H4 (cell line): Measurements from ENCODE around the gene WDR31. TPM values are rescaled to one million over a fixed set of nuclear protein-coding genes. Genes with fewer than 3 reads are reported as not detected.

Experiments
- DNase-seq: peaks from one replicate; pipeline ENCODE4 v3.0.0-alpha.2; 2015; ENCODE audit warnings: low spot score
- total RNA-seq: library from RNA; depleted of rRNA; stranded (reverse); fragments of >200 nt; shearing (Covaris generic); gene quantifications from 2 replicates; pipeline ENCODE4 v1.2.3, GENCODE V29; 2014

The WDR31 gene
- total RNA-seq, 1 experiment from 2014 or later = 0.46 TPM

- DNase-seq = no peak
Observed at GRCh38 chr9:113341712-113342410, 1.8 kb upstream of the WDR31 start.

DNA sequence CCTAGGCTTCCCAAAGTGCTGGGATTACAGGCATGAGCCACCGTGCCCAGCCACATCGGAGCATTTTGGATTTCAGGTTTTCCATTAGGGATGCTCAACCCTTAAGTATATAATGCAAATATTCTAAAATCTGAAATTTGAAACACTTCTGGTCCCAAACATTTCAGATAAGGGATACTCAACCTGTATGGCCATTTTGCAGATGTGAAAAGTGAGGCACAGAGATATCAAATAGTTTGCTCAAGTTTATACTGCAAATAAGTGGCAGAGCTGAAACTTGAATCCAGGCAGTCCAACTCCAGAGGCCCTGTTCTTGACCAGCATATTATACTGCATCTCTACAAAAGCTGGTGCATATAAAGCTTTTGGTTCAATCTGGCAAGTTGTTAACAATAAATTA is 2.4 kb downstream of the WDR31 start:
- no peak for DNase-seq

GRCh38 chr9:113331780-113332179 is 8.3 kb downstream of the WDR31 start:
- DNase-seq = no peak

DNA sequence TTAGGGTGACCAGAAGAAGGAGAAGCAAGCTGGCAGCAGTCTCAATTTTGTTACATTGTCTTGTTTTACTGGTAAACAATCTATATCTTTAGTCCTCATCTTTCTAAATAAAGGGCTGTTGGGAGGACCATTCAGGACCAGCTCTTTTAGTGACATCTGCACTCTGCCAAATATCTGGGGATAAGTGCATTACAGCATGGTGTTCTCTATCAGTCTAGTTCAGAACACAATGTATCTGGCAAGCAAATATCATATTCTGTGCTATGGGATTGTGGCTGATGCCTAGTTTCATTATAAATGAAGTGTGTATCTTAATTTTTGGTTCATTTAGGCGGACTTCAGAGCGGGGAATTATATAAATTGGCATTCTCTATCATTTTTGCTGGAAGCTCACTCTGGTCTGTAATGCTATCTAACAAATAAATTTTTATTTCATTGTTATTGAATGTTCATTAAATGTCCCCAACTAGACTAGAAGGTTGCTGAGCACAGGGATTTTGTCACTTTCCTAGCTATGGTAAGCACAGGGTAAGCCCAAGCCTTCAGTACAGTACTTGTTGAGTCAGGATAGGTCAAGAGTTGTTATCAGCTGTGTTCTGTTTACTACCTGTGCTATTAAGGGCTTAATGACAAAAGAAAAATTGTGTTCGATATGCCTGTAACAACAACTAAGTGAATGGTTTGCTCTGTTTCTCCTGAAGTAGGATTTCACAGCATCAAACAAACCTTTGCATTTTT is 11.9 kb downstream of the WDR31 start:
- no peak for DNase-seq

GRCh38 chr9:113326230-113326629 is 13.8 kb downstream of the WDR31 start:
- no peak for DNase-seq

- DNase-seq = no peak
Observed at GRCh38 chr9:113322671-113323070, 17.4 kb downstream of the WDR31 start.

DNA sequence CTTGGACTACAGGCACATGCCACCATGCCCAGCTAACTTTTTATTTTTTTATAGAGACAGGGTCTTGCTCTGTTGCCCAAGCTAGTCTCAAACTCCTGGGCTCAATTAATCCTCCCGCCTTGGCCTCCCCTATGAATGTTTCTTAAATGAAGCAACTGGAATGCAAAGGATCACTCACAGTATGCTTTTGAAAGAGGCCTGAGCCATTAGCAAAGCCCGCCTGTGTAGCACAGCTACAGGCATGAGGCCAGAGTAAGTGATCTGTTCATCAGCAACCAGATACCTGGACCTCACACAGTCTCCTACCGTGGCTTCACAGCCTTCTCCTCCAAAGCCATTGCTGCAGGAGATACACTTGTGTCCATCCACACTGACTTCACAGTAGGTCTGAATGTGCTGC is 20.0 kb downstream of the WDR31 start:
- no peak for DNase-seq

GRCh38 chr9:113319054-113319453 is 21.0 kb downstream of the WDR31 start:
- no peak for DNase-seq

GRCh38 chr9:113317777-113318176 is 22.3 kb downstream of the WDR31 start:
- no peak for DNase-seq

DNA sequence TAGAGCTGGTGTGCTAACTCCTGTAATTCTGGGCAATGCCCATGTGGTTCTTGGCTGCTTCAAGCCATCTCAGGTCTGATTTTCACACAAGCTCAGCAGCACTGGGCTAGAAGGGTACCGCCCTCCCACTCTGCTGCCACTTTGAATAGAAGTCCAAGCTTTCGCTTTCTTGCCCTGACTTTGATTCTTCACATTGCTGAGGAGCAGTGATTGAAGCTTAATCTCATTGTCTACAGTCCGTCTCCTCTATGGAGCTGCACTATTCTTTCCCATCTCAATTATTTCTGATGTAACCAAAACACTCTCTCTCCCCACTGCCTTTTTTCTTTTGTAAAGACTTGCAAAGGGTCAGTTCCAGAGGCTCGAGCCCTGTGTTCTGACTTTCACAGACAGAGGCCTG is 24.0 kb downstream of the WDR31 start:
- no peak for DNase-seq

GRCh38 chr9:113315231-113315630 is 24.8 kb downstream of the WDR31 start:
- DNase-seq = no peak

- DNase-seq = no peak
Observed at GRCh38 chr9:113313261-113313660, 26.8 kb downstream of the WDR31 start.

DNA sequence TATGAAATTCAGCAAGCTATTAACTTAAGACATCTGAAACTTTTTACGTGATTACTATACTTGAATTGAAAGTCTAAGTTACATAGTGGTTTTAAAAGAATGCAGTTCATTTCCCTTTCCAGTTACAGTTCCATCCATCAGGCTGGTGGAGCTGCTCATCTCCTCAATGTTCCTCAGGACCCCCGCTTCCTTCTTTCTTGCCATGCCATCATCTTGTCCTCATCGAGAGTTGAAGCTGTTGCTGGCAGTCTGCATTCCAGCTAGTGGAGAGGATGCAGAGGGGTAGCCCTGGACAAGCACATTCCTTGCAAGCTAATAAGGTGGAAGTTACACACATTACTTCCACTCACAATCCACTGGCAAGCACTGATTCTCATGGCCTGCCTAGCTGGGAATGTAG is 28.1 kb downstream of the WDR31 start:
- DNase-seq = no peak

GRCh38 chr9:113310538-113310937 is 29.5 kb downstream of the WDR31 start:
- DNase-seq = no peak

- DNase-seq = peak; percentile 32
Observed at GRCh38 chr9:113309204-113309813, 30.8 kb downstream of the WDR31 start.

DNA sequence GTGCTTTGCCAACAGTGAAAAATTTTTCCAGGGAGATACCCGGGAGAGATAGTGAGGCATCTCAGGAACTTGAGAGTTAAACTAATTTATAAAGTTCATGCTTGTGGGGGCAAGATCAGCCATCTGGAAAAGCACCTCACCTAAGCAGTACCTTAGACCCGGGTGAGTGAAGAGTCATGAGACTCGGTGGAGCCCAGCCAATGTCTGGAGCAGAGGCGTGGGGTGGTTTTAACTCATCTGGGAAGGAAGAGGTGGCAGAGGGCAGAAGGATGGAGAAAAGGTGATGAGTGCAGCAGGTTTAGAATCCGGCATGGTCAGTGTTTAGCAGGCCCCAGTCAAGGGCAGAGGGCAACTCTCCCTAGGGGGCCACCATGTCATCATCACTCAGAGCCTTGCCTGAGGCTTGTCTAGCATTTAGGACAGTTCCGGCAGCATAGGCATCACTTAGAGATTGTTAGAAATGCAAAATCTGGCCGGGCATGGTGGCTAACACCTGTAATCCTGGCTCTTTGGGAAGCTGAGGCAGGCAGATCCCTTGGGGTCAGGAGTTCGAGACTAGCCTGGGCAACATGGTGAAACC is 32.6 kb downstream of the WDR31 start:
- no peak for DNase-seq

DNA sequence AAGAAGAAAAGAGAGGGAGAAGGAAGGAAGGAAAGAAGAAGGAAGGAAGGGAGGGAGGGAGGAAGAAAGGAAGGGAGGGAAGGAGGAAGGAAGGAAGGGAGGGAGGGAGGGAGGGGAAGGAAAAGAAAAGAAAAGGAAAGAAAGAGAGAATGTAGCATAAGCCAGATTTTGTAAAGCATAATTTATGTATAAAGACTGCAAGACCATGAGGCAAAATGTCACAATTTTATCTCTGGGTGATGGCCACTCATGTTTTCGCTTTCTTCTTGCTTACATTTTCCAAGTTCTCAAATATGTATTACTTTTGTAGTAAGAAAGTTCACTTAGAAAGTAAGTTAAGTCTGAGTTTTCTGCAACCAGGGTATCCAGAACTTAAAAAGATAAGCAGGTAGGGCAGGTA is 33.5 kb downstream of the WDR31 start:
- no peak for DNase-seq

- no peak for DNase-seq
Observed at GRCh38 chr9:113302792-113303418, 37.2 kb downstream of the WDR31 start, which contains the start of gene RNF183. RNF183 (minus strand) TSS chr9:113303376; CDS start chr9:113298184, 5,192 bp downstream.

- no peak for DNase-seq
Observed at GRCh38 chr9:113301548-113301947, 38.5 kb downstream of the WDR31 start.

GRCh38 chr9:113299800-113300292 is 40.2 kb downstream of the WDR31 start:
- peak; percentile 10 for DNase-seq

DNA sequence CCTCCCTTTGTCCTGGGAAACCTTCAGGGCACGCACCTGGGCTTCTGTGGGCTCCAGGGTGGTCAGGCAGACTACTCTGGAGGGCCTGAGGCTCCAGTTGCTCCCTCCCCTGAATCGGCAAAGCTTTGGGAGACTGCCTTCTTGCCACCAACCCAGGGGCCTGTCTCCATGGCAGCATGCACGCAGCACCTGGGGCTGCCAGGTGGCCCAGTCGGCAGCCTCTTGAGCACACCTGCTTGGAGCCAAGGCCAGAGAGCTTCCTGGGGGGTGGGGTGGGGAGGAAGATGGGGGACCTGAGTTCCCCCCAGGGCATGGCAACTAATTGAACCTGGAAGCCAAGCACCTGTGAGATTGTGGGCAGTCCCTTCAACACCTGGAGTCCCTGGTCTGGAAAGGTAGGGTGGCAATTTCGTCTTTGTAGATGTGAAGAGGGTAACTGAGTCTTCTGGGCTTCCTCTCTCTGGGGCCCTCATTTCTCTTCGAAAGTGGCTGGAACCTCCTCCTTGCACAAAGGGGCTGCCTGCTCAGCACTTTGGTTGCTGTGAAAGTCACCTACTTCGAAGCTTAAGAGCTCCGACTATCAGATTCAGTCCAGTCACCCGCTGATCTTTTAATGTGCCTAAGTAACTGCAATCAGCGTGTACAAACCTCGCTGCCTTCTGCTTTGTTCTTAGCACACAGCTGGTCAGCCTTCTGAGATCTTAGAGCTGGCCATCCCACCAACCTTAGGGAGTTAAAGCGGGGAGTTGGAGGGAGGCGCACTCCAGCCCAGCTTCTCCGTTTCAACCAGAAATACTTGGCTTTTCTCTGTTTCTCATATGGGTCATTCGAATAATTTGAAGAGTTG is 40.9 kb downstream of the WDR31 start:
- no peak for DNase-seq
